GF-D8 (cell line): Measurements from ENCODE around the gene UBQLNL.

Experiments used
- DNase-seq: peaks from one replicate; lab custom pipeline; 2025; lab: John Stamatoyannopoulos, UW

Gene UBQLNL

GRCh38 chr11:5507933-5508305 lies 8.6 kb downstream of the UBQLNL start:
- no peak for DNase-seq

DNA sequence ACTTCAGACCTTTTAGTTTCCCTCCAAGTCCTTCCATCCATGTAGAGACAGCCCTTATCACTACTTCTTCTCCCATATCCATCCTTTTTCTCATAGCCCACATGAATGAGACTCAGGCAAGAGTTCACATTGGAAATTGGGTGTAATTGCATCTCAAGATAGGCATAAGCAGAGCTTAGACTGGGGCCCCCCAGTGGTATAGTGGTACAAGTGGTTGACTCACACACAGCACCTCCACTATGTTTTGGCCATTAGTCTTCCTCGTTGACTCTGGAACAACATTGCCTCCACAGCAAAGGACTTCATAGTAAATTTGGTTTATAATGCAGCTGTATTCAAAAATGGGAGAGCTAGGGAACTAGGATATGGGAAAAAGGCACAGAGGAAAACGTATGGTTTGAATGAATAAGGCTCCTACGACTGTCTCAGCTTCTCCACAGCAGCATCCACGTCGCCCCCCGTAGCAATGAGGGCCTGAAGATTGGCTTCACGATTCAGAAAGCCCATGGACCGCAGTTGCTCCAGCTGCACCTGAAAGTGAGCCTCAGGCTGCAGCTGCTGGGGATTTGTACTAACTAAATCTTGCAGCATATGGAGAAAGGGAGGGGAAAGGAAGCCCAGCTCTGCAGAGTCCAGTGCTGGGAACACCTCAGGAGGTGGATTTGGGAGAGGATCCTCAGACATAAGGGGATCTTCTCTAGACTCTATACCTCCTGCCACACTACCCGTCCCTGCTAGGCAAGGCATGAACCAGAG lies 9.1 kb downstream of the UBQLNL start:
- no peak for DNase-seq

DNA sequence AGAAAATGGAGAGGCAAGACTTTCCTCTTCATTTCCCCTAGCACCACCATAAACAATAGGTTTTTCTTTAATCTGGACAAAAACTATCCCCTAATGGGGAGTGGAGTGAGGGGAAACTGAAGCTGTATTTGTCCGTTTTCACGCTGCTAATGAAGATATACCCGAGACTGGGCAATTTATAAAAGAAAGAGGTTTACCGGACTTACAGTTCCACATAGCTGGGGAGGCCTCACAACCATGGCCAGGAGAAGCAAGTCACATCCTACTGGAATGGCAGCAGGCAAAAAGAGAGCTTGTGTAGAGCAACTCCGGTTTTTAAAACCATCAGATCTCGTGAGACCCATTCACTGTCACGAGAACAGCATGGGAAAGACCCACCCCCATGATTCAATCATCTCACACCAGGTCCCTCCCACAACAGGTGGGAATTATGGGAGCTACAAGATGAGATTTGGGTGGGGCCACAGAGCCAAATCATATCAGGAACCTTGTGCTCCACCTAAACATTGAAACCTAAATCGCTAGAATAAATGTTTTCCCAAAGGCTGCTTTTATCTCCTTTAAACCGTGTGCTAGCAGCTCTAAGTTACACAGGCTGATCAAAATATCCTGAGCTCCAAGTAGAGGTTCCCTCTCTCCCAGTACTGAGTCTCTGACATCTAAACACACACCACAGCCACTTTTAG lies 11.0 kb downstream of the UBQLNL start:
- no peak for DNase-seq

DNA sequence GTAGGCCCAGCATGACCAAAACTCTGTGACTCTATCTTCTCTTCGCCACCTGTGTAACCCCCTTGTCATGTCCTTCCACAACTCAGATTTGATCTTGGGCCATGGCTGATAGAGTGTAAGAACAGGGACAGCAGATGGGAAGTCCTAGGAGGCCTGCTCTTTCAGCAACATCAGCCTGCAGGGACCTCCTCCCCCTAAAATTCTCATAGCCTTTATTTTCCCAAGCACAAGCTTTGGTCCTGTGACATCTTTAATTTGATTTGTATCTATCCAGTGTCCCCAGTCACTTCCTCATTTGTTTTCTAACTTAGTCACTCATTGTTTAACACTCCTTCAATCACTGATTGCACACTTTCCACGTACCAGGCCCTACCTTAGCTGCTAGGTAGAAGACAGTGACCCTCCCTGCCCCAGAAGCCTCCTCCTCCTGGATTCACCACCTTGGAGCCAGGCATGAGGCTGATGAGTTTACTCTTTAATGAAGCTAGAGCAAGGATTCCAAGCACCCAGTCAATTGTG lies 12.0 kb downstream of the UBQLNL start:
- no peak for DNase-seq

DNA sequence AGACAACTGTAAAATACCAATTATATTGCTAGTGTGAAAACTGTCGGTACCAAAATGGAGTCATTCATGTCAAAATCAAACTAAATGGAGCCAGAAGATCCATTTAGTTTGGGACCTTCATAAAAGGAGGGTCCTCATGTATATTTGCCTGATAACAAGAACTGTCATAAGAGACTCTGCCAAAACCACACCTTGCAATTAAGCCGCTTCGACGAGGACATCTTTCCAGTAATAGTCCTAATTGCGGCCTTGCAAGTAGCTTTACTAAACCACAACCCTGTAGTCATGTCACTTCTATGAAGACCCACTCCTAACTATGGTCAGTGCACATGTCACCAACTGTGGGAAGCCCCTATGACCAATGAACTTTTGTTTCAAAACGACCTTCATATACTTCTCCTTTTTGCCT lies 16.1 kb downstream of the UBQLNL start:
- no peak for DNase-seq

DNA sequence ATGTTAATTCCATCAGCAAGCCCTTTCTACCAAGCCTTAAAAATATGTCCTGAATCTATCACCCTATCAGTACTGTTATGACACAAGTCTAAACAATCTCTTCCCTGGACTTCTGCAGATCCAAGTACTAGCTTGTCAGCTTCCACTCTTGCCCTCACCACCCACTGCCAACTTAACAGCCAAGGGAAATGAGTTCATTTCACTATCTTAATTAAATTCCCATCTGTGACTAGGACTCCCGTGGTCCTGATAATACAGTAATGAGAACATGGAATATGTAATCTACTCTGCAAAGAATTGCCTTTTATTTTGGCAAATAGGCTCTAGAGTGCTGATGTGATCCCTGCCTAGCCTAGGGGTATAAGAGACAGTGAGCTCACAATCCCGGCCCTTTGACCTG lies 16.8 kb downstream of the UBQLNL start:
- DNase-seq = no peak

GRCh38 chr11:5489576-5490357 lies 26.7 kb downstream of the UBQLNL start:
- DNase-seq = no peak

- DNase-seq = no peak
Observed at GRCh38 chr11:5488798-5489399, 27.6 kb downstream of the UBQLNL start.

GRCh38 chr11:5488385-5488784 lies 28.1 kb downstream of the UBQLNL start, which contains the start of gene OR52D1:
Gene OR52D1, plus strand, starts transcription at chr11:5488685. Its CDS starts 22 bp downstream, at chr11:5488707.
- no peak for DNase-seq

GRCh38 chr11:5486421-5486820 lies 30.1 kb downstream of the UBQLNL start:
- no peak for DNase-seq

- no peak for DNase-seq
Observed at GRCh38 chr11:5486003-5486402, 30.5 kb downstream of the UBQLNL start.

GRCh38 chr11:5476186-5476819 lies 40.2 kb downstream of the UBQLNL start:
- DNase-seq = no peak

- DNase-seq = no peak
Observed at GRCh38 chr11:5473921-5474320, 42.6 kb downstream of the UBQLNL start.

- no peak for DNase-seq
Observed at GRCh38 chr11:5467527-5467926, 49.0 kb downstream of the UBQLNL start.
